Stimulated activated CD4-positive, alpha-beta T cell treated with anti-CD3 and anti-CD28 coated beads, Interleukin-4, amount 100 ng/mL, for 4 hours (primary cell): ENCODE data around the gene FGB.
"Not testable (repeated sequence)": the region's sequence is repeated elsewhere in the genome, so short reads cannot be mapped to it uniquely, and the experiment has no call there.

Experiments
- DNase-seq, 2 experiments: peaks; one replicate each; pipeline ENCODE4 v3.0.0-alpha.2; 2020

FGB gene

GRCh38 chr4:154566639-154567204 is 3.9 kb downstream of the FGB start:
- no peak for DNase-seq

- DNase-seq: no peak
Measured at GRCh38 chr4:154569028-154569427, 6.2 kb downstream of the FGB start.

DNA sequence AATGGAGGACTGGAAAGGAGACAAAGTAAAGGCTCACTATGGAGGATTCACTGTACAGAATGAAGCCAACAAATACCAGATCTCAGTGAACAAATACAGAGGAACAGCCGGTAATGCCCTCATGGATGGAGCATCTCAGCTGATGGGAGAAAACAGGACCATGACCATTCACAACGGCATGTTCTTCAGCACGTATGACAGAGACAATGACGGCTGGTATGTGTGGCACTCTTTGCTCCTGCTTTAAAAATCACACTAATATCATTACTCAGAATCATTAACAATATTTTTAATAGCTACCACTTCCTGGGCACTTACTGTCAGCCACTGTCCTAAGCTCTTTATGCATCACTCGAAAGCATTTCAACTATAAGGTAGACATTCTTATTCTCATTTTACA is 6.8 kb downstream of the FGB start:
- DNase-seq: no peak

DNA sequence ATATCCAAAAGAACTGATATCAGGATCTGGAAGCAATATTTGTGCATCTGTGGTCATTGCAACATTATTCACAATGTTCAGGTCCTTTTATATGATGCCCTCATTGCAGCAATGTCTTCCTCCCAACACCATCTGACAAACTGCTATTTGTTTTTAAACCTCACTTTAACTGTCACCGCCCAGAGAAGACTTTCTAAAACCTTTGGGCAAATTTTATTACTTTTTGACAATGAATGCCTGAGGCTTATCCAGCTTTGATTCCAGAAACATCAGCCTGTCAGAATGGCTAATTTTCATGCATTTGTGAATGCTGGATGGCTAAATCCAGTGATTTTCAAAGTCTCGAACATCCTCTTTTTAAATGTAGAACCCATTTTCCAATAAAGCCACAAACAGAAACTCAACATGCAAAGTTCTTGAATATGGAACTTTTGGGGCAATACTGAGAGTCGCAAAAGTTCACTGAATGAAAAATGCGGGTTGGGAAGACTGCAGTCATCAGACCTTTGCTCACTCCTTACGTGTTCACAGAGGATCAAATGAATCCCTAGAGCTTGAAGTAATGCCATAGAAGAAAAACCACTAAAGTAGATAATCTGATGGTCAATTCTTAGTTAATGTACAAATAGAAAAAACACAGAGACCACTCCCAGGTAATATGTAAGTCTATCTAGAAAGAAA is 10.5 kb downstream of the FGB start:
- DNase-seq: no peak

GRCh38 chr4:154574311-154574710 is 11.5 kb downstream of the FGB start:
- no peak for DNase-seq

GRCh38 chr4:154577324-154577723 is 14.5 kb downstream of the FGB start:
- no peak for DNase-seq

GRCh38 chr4:154578919-154579318 is 16.1 kb downstream of the FGB start:
- no peak for DNase-seq

DNA sequence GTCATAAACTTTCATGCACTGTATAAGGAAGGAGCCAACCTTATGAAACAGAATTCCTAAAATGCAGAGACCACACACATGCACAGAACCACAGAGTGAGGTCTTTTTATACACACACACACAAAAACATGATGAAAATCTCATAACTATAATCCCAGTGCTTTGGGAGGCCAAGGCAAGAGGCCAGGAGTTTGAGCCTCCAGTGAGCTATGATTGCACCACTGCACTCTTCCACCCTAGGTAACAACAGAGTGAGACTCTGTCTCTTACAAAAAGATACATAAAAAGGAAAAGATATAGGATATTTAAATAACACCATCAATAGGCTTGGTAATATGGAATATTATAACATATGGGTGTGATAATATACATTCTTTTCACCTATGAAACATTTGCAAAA is 17.1 kb downstream of the FGB start:
- DNase-seq: no peak

- no peak for DNase-seq
Measured at GRCh38 chr4:154582723-154583122, 19.9 kb downstream of the FGB start.

DNA sequence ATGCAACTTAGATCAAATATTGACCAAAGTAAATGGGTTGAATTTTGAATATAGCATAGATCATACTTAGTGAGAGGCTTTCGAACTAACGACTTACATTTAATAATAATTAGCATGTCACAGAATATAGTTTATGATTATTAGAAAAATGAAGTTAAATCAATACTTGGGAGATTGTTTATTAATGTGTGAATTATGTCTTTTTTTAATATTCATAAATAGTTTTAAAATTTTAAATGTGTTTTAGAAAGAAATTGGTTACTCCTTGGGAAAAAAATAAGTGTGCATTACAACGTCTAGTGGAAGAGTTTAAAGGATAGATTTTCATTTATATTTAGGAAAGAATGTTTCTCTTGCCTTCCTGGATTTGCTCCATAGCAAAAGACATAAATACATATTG is 20.4 kb downstream of the FGB start:
- DNase-seq: no peak

DNA sequence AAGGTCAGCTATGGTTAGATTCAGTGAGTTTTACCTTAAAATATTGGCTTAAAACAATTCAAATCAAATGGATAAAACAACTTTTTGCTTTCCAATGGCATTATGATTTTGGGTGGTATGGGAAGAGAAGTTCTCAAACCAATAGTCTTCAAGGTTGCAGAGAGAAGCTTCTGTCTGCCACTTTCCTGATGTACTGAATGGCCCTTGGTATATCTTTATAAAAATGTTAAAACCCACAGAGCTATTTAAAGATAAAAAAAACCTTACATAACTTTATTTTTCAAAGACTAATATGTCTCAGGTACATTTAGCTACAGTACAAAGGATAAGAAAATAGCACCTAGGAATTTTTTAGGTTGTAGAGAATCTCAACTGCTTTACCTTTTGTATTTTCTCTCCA is 20.9 kb downstream of the FGB start:
- DNase-seq: no peak

DNA sequence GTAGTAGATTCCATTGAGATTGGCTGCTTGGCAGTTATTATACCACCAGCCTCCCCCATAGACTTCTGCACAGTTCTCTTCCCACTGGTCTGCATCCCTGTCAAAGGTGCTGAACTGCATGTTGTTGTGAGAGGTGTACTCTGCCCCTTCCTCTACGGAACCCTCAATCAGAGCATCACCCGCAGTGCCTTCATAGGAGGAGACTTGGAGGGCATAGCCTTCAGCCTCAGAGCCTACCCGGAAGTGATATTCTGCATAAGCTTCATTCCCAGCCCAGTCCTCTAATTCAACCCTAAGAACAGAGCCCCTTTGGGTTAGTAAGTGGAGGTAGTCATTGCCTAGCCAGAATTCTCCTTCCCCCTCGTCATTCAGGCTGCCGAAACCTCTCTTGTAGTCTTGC is 21.4 kb downstream of the FGB start:
- no peak for DNase-seq

DNA sequence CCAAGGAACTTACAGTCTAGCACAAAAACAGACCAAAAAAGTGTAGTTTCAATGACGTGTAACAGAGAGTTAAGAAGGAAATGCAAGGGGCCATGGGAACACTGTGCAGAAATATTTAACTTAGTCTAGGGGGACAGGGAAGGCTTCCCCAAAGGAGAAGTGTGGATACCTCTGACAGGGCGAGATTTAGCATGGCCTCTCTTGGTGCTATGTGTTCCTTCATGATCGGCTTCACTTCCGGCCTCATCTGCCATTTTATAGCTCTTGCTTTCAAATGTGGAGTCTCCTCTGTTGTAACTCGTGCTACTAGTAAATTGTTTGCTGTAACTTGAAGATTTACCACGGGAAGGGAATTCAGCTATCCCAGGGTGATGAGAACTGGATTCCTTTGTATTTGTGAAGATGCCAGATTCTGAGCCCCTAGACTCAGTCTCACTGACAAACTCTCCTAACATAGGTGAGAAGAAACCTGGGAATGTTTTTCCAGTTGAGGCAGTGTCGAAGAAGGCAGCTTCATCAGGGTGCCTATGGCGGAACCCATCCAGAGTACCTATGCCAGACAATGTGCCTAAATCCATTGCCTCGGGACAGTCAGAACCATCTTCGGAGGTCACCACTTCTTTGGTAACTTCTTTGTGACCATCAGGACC is 22.7 kb downstream of the FGB start:
- DNase-seq: no peak

DNA sequence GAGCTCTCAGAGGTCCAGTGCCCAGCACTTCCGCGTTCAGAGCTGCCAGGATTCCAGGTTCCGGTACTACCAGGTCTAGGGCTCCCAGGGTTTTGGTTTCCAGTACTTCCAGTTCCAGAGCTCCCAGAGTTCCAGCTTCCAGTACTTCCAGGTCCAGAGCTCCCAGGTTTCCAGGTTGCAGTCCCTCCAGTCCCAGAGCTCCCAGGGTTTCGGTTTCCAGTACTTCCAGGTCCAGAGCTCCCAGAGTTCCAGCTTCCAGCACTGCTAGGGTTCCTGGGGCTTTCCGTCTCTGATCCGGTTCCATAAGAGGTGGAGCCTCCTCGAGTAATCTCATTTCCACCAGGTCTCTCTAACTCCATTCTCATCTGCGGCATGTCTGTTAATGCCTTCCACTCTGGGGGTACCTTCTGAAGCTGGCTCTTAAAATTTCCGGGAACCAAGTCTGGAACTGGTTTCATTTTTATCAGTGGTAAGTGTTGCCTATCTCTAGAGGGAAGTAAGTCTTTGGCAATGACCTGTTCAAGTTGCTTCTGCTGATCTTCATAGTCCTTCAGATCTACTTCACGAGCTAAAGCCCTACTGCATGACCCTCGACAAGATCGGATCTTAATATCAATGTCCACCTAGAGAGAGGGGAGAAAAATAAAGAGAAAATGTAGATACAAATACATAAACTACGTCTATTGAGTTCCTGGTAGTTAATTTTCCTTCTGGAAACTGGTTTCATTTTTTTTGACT is 23.7 kb downstream of the FGB start:
- no peak for DNase-seq

DNA sequence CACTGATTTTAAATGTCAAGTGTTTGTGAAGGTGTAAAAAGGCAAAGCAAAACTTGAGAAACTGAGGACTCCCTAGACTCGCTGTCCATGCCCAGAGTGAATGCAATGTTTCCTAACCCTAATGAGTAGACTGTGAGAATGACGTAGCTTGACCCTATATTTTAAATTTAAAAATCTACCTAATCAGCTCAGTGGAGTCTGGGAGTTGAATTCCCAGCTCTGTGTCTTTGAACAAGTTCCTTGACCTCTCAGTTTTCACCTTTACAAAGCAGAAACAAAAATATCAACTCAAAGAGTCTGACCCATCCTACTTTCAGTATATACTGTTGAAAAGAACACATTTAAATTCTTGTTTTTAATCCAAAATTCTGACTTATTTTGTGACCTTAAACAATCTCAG is 25.4 kb downstream of the FGB start:
- DNase-seq: no peak

DNA sequence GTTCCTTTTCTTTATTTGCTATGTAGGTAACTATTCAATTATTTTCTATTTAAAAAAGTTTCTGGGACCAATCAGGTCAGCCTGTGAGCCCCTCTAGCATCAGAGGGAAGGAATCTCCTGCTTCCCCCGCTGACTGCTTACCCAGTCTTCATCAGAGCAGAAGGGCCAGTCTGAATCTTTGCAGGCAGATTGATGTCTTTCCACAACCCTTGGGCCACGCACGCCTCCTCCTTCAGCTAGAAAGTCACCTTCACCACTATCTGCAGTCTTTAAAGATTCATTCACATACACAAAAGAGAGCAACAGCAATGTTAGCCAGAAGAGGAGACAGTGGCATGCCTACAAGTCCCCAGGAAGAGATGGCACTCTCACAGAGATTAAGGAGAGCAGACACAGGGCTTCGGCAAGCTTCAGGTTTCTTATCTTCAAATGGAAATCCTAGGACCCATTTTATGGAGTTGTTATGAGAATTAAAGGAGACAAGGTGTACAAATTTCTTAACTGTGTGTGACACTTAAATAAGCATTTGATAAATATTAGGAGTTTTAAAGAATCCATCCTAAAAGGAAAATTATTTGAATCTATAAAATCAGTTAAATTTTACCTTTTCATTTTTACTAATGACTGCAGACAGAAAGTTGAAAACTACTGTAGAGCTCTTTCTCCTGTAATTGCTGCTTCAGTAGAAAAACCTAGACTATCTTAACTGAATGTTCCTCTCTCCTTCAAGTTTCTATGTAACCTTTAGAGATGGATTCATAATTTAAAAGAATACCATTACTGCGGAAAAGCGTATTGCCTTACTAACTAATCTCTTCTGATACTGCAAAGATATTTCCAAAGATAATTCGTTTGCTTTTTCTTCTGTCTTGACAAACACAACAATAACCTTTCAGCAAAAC is 26.7 kb downstream of the FGB start:
- DNase-seq: no peak

DNA sequence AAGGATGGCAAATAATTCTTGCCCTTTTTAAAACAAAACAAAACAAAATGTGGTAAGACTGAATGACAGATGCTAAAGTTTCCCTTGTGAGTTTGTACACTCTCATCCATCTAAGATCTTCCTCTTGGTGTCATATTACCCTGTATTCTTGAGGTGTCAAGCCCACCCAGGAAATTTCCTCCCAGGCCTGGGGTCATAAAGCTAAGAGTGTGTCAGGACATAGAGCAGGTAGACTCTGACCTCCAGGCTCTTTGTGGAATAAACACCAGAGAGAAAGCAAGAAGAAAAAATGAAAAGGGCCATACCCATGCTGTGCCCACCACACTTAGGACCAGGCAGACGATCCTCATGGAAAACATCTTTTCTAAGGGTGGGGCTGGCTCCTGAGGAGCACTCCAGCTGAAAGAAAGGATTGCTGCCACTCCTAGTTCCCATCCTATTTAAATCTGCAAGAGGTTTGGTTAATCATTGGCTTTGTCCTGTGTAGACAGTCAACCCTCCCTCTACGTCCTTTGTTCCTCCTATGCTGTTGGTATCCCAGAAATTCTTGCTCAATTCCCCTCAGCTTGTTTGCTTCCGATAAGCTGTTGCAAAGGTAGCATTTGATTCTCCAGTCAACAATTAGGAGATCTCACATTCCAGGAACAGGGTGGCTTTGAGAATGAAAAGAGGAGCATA is 27.7 kb downstream of the FGB start, which contains the start of gene FGA:
FGA (minus strand) TSS at position 414 of the 678 bp plus-strand sequence; CDS start at position 359, 55 bp downstream.
- no peak for DNase-seq

DNA sequence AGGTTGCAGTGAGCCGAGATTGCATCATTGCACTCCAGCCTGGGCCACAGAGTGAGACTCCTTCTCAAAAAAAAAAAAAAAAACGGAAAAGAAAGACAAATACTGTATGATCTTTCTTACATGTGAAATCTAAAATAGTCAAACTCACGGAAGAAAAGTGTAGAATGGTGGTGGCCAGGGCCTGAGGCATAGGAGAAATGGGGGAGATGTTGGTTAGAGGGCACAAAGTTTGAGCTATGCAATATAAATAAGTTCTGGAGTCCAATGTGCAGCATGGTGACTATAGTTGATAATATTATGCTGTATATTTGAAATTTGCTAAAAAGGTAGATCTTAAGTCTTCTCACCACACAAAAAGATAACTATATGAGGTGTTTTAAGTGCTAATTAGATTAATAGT is 29.1 kb downstream of the FGB start:
- no peak for DNase-seq

DNA sequence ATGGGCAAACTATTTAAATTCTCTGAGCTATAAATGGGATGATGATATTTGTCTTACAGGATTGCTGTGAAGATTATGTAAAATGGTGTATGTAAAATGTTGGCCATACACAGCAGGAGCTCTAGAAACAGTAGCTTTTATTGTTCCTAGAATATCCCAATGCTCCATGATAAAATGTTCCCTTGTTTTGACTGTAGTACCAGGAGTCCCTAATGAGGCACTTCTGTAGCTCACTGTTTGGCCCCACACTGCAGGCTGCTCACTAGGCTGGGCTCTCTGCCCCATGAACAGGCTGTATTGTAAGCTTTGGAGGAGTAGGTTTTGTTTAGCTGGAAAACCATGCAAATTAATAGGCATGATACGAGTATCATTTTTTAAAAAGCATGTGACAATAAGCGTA is 31.1 kb downstream of the FGB start:
- DNase-seq: no peak

GRCh38 chr4:154594343-154594742 is 31.5 kb downstream of the FGB start:
- not testable (repeated sequence) for DNase-seq

GRCh38 chr4:154595807-154596206 is 33.0 kb downstream of the FGB start:
- no peak for DNase-seq

GRCh38 chr4:154597281-154597680 is 34.5 kb downstream of the FGB start:
- DNase-seq: not testable (repeated sequence)
